GM12872 (cell line): Measurements from ENCODE around the gene C22orf23.

Source experiments
- TF ChIP-seq, protein P1 (sequence below): IDR thresholded peaks from 3 replicates; pipeline ENCODE4 v1.5.1; 2011; ENCODE audit warnings: low read depth, mild to moderate bottlenecking, low read length, moderate library complexity; ENCODE audit not compliant: insufficient read depth

The C22orf23 gene

GRCh38 chr22:37940698-37941376 lies 12.6 kb downstream of the C22orf23 start:
- TF ChIP-seq, protein P1, sequence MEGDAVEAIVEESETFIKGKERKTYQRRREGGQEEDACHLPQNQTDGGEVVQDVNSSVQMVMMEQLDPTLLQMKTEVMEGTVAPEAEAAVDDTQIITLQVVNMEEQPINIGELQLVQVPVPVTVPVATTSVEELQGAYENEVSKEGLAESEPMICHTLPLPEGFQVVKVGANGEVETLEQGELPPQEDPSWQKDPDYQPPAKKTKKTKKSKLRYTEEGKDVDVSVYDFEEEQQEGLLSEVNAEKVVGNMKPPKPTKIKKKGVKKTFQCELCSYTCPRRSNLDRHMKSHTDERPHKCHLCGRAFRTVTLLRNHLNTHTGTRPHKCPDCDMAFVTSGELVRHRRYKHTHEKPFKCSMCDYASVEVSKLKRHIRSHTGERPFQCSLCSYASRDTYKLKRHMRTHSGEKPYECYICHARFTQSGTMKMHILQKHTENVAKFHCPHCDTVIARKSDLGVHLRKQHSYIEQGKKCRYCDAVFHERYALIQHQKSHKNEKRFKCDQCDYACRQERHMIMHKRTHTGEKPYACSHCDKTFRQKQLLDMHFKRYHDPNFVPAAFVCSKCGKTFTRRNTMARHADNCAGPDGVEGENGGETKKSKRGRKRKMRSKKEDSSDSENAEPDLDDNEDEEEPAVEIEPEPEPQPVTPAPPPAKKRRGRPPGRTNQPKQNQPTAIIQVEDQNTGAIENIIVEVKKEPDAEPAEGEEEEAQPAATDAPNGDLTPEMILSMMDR, result no peak

GRCh38 chr22:37933711-37934376 lies 19.6 kb downstream of the C22orf23 start:
- TF ChIP-seq, protein P1, result peak; percentile 99

DNA sequence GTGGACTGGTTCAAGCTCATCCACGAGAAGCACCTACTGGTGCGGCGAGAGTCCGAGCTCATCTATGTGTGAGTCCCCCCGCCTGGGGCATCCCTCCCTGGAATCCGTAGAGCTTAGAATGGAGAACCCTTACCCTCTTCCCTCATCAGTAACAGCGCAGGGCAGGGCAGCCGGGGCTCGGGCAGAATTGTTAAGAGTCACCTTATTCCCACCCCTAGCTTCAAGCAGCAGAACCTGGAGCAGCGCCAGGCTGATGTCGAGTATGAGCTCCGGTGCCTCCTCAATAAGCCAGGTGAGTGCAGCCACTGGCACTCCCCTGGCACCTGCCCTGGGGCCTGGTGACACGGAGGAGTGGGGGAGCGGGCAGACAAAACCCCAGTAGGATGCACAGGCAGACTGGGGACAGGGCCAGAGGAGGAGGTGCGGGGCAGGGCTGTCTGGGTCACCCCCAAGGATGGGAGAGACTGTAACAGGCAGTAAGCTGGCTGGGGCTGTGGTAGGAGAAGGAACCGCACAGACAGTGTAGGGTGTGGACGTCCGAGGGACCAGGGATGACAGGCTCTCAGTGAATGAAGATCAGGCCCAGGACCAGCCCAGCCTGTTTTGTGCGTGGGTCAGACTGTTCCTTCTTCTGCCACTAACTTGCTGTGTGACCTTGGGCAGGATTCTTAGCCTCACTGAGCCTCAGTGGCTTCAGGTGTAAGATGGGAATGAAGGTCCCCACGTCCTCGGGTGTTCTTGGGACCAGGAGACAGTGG lies 20.4 kb downstream of the C22orf23 start:
- TF ChIP-seq, protein P1, result no peak

DNA sequence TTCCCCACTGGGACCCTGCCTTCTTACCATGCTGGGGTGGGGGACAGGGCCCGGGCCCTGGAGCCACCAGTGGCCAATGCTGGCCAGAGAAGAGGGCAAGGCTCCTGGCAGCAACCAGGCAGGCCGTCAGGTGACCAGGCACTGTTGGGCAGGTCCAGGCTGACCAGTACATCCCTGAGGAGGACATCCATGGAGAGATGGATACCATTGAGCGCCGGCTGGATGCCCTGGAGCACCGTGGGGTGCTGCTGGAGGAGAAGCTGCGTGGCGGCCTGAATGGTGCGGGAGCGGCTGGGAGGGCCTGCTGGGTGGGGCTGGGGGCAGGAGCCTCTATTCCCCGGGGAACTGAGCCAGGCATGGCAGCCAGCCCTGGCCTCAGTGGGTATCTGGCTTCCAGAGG lies 21.0 kb downstream of the C22orf23 start:
- TF ChIP-seq, protein P1, result no peak

DNA sequence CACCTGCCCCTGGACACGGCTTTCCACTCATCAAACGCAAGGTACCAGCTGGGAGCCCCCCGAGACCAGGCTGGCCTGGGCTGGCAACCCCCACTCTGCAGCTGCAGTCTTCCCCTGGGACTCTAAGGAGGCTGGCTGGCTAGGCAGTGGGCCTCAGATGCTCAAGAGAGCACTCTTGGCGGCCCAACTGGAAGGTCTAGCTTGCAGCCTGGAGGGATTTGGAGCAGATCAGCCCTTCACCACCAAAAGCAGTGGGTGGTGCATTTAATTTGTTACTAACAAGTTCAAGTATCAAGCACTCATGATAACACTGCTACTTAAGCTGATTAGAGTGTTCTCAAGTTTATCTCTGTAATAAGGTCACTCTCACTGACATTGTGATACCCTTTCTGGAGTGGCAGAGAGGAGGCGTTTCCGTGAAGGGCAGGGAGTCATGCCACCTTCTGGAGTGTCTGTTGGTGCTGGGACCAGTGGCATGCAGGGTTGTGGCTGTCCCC lies 21.5 kb downstream of the C22orf23 start:
- TF ChIP-seq, protein P1, result no peak

DNA sequence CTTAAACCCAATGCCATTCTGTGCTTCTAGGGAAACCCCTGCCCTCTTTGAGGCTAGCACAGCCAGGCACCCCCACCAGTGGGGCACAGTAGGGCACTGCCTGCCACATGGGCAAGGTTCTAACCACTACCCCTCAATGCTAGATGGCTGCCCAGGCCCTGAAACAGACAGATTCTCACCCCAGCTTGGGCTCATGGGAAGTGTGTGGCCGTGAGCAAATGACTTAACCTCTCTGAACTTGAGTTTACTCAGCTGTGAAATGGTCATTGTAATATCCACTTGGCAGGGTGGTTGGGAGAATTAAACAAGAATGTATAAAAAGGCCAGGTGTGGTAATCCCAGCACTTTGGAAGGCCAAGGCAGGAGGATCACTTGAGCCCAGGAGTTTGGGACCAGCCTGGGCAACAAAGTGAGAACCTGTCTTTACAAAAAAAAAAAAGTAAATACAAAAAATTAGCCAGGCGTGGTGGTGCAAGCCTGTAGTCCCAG lies 22.4 kb downstream of the C22orf23 start:
- TF ChIP-seq, protein P1, result no peak

- TF ChIP-seq, protein P1, result peak; percentile 65
Observed at GRCh38 chr22:37930270-37930951, 23.0 kb downstream of the C22orf23 start.
